Neural progenitor cell (in vitro differentiated cells): ENCODE data around the gene GINS3. TPM values are rescaled to one million over a fixed set of nuclear protein-coding genes. Genes with fewer than 3 reads are reported as not detected.

Experiments used
- DNase-seq: peaks from one replicate; pipeline ENCODE4 v3.0.0-alpha.2; 2016; ENCODE audit warnings: low spot score
- H2AFZ ChIP-seq: fragments of 200-600 bp; sonication (generic); replicated peaks from 2 replicates; pipeline ENCODE4 v1.6.1; 2016; ENCODE audit warnings: antibody characterized with exemption
- H3F3A ChIP-seq: fragments of 200-600 bp; sonication (generic); 2 replicates; pipeline ENCODE4 v1.6.1; 2016; ENCODE audit warnings: antibody characterized with exemption, low read depth
- H3K27ac ChIP-seq: fragments of 200-600 bp; sonication (generic); 2 replicates; pipeline ENCODE4 v1.5.1; 2016; ENCODE audit warnings: mild to moderate bottlenecking
- H3K27me3 ChIP-seq: fragments of 200-600 bp; sonication (generic); 2 replicates; pipeline ENCODE4 v1.6.1; 2016; ENCODE audit warnings: mild to moderate bottlenecking, moderate library complexity
- H3K36me3 ChIP-seq: fragments of 200-600 bp; sonication (generic); 2 replicates; pipeline ENCODE4 v1.5.1; 2016
- H3K4me1 ChIP-seq: fragments of 200-600 bp; sonication (generic); 2 replicates; pipeline ENCODE4 v1.6.1; 2016; ENCODE audit warnings: mixed run types
- H3K4me2 ChIP-seq: fragments of 200-600 bp; sonication (generic); 2 replicates; pipeline ENCODE4 v1.6.1; 2016
- H3K4me3 ChIP-seq: fragments of 200-600 bp; sonication (generic); 2 replicates; pipeline ENCODE4 v1.5.1; 2016
- H3K79me2 ChIP-seq: fragments of 200-600 bp; sonication (generic); 2 replicates; pipeline ENCODE4 v1.6.1; 2016; ENCODE audit warnings: low read depth
- H3K9ac ChIP-seq: fragments of 200-600 bp; sonication (generic); 2 replicates; pipeline ENCODE4 v1.6.1; 2016
- H3K9me3 ChIP-seq: fragments of 200-600 bp; sonication (generic); 2 replicates; pipeline ENCODE4 v1.5.1; 2016; ENCODE audit warnings: low read depth
- H4K20me1 ChIP-seq: fragments of 200-600 bp; sonication (generic); 2 replicates; pipeline ENCODE4 v1.6.1; 2016; ENCODE audit warnings: low read depth
- H3K27ac Mint-ChIP-seq: 3 replicates; pipeline ENCODE4 v1.8.0; 2021; ENCODE audit warnings: mixed read lengths
- H3K27me3 Mint-ChIP-seq: 2 replicates; pipeline ENCODE4 v1.8.0; 2022; ENCODE audit warnings: low read depth, mild to moderate bottlenecking, inconsistent platforms, moderate library complexity, mixed read lengths; ENCODE audit not compliant: insufficient read depth
- H3K36me3 Mint-ChIP-seq: 3 replicates; pipeline ENCODE4 v1.8.0; 2021; ENCODE audit warnings: mixed read lengths
- H3K4me1 Mint-ChIP-seq: 3 replicates; pipeline ENCODE4 v1.8.0; 2021; ENCODE audit warnings: mixed read lengths
- H3K4me3 Mint-ChIP-seq: 3 replicates; pipeline ENCODE4 v1.8.0; 2021; ENCODE audit warnings: mild to moderate bottlenecking, moderate library complexity, mixed read lengths
- H3K9me3 Mint-ChIP-seq: 3 replicates; pipeline ENCODE4 v1.8.0; 2020; ENCODE audit warnings: mixed read lengths
- EZH2 ChIP-seq: fragments of 200-600 bp; sonication (generic); IDR thresholded peaks from 2 replicates; pipeline ENCODE4 v1.6.1; 2017; ENCODE audit warnings: antibody characterized with exemption, mild to moderate bottlenecking, moderate library complexity
- EZH2phosphoT487 ChIP-seq: fragments of 200-600 bp; sonication (generic); IDR thresholded peaks from 2 replicates; pipeline ENCODE4 v1.6.1; 2017; ENCODE audit warnings: antibody characterized with exemption
- total RNA-seq: library from RNA; depleted of rRNA; stranded (reverse); fragments of >200 nt; gene quantifications from 2 replicates; pipeline ENCODE4 v1.2.3, GENCODE V29; 2015; ENCODE audit warnings: low replicate concordance
- TF ChIP-seq, protein P1 (sequence below): fragments of 200-600 bp; sonication (generic); IDR thresholded peaks from 2 replicates; pipeline ENCODE4 v1.5.1; 2017; ENCODE audit warnings: antibody characterized with exemption, mild to moderate bottlenecking

Gene GINS3
- total RNA-seq, 1 donor from 2014 or later = 13.4 TPM

DNA sequence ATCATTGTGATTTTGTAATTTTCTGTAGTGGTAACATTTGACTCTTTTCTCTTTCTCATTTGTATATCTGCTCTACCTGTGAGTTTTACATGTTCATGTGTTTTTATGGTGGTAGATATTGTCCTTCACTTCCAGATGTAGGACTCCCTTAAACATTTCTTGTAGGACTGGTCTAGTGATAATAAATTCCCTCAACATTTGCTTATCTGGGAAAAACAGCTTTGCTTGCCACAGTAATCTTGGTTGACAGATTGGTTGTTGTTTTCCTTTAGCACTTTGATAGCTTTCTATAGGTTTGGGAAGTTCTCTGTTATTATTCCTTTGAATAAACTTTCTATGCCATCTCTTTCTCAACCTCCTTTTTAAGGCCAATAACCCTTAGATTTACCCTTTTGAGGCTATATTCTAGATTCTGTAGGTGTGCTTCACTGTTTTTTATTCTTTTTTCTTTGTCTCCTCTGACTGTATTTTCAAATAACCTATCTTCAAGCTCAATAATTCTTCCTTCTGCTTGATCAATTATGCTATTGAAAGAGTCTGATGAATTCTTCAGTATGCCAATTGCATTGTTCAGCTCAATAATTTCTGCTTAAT, 32.1 kb upstream of the GINS3 start:
- H3K27ac ChIP-seq = no peak overlapping the region
- no peak overlapping the region for H3K4me2 ChIP-seq
- no peak for DNase-seq
- no peak overlapping the region for H3K4me3 ChIP-seq
- H3K4me1 ChIP-seq = no peaks in the 10 kb centered on the region
- H3K9me3 Mint-ChIP-seq = peaks cover 22% of the 10 kb centered on the region
- no peak overlapping the region for H3K4me3 Mint-ChIP-seq
- H3K36me3 Mint-ChIP-seq = no peaks in the 10 kb centered on the region
- H3K9me3 ChIP-seq = no peaks in the 10 kb centered on the region
- H4K20me1 ChIP-seq = no peaks in the 10 kb centered on the region
- no peaks in the 10 kb centered on the region for H3K27me3 Mint-ChIP-seq
- no peak overlapping the region for H2AFZ ChIP-seq
- H3K9ac ChIP-seq = no peak overlapping the region
- TF ChIP-seq EZH2 (no peak), EZH2phosphoT487 (no peak)
- TF ChIP-seq, protein P1, sequence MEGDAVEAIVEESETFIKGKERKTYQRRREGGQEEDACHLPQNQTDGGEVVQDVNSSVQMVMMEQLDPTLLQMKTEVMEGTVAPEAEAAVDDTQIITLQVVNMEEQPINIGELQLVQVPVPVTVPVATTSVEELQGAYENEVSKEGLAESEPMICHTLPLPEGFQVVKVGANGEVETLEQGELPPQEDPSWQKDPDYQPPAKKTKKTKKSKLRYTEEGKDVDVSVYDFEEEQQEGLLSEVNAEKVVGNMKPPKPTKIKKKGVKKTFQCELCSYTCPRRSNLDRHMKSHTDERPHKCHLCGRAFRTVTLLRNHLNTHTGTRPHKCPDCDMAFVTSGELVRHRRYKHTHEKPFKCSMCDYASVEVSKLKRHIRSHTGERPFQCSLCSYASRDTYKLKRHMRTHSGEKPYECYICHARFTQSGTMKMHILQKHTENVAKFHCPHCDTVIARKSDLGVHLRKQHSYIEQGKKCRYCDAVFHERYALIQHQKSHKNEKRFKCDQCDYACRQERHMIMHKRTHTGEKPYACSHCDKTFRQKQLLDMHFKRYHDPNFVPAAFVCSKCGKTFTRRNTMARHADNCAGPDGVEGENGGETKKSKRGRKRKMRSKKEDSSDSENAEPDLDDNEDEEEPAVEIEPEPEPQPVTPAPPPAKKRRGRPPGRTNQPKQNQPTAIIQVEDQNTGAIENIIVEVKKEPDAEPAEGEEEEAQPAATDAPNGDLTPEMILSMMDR = no peak
- no peaks in the 10 kb centered on the region for H3K4me1 Mint-ChIP-seq
- no peaks in the 10 kb centered on the region for H3F3A ChIP-seq
- H3K36me3 ChIP-seq = no peaks in the 10 kb centered on the region
- H3K27me3 ChIP-seq = no peaks in the 10 kb centered on the region
- no peaks in the 10 kb centered on the region for H3K79me2 ChIP-seq
- H3K27ac Mint-ChIP-seq = no peak overlapping the region

DNA sequence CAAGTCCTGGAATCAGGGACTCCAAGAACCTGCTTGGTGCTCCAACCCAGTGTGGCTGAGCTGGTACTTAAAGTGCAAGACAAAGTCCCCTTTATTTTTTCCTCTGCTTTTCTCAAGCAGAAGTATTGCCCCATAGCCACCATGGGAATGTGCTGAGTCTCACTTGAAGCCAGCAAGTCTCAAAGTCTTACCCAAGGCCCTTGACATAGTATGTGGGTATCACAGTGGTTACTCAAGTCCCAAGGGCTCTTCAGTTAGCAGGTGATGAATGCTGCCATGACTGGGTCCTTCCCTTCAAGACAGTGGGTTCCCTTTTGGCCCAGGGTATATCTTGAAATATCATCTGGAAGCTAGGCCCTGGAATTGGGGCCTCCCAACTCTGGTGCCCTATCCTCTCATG, 30.5 kb upstream of the GINS3 start:
- Mint-ChIP-seq H3K9me3 (peaks cover 20% of the 10 kb centered on the region), H3K27ac (no peak overlapping the region), H3K4me3 (no peak overlapping the region), H3K27me3 (no peaks in the 10 kb centered on the region), H3K4me1 (no peaks in the 10 kb centered on the region), H3K36me3 (no peaks in the 10 kb centered on the region)
- DNase-seq = no peak
- Histone ChIP-seq H3K4me3 (no peak overlapping the region), H3K9ac (no peak overlapping the region), H3K79me2 (no peaks in the 10 kb centered on the region), H4K20me1 (no peaks in the 10 kb centered on the region), H3K27me3 (no peaks in the 10 kb centered on the region), H3K36me3 (no peaks in the 10 kb centered on the region), H2AFZ (no peak overlapping the region), H3F3A (no peaks in the 10 kb centered on the region), H3K27ac (no peak overlapping the region), H3K4me1 (no peaks in the 10 kb centered on the region), H3K4me2 (no peak overlapping the region), H3K9me3 (no peaks in the 10 kb centered on the region)
- no peak for TF ChIP-seq EZH2phosphoT487

DNA sequence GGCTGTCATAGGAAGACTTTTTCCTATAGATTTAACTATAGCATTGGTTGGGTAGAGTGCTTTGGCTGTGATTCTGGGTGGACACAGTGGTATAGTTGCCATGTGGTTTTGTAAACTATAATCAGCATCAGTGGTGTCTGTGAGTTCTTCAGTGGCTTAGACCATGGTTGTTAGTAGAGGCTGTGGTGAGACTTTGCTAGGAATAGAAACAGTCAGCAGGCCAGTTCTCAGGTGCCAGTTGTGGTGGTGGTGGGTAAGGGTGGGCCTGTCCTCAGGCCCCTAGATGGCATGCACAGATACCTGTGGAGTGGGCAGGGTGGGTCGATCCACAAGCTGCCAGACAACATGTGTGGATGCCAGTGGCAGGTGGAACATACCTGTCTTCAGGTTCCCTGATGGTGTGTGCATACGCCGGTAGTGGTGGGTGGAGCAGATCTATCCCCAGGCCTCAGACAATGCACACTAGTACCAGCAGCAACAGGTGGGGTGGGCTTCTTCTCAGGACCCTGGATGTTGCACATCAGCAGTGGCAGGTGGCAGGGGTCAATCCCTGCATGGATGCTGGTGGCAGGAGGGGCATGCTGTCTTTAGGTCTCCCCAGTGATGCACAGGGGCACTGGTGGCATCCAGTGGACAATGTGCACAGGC, 28.4 kb upstream of the GINS3 start:
- no peak overlapping the region for H3K27ac ChIP-seq
- H3F3A ChIP-seq = no peaks in the 10 kb centered on the region
- H3K4me3 ChIP-seq = no peak overlapping the region
- Mint-ChIP-seq H3K36me3 (no peaks in the 10 kb centered on the region), H3K27me3 (peaks cover 2% of the 10 kb centered on the region), H3K27ac (no peak overlapping the region), H3K4me1 (no peaks in the 10 kb centered on the region), H3K4me3 (no peak overlapping the region), H3K9me3 (peaks cover 18% of the 10 kb centered on the region)
- no peak overlapping the region for H2AFZ ChIP-seq
- no peaks in the 10 kb centered on the region for H3K36me3 ChIP-seq
- DNase-seq = no peak
- no peaks in the 10 kb centered on the region for H3K27me3 ChIP-seq
- H3K79me2 ChIP-seq = no peaks in the 10 kb centered on the region
- no peak for TF ChIP-seq EZH2
- no peak for TF ChIP-seq EZH2phosphoT487
- TF ChIP-seq, protein P1 = no peak
- no peaks in the 10 kb centered on the region for H3K9me3 ChIP-seq
- no peak overlapping the region for H3K9ac ChIP-seq
- no peaks in the 10 kb centered on the region for H3K4me1 ChIP-seq
- H4K20me1 ChIP-seq = no peaks in the 10 kb centered on the region
- H3K4me2 ChIP-seq = no peak overlapping the region

DNA sequence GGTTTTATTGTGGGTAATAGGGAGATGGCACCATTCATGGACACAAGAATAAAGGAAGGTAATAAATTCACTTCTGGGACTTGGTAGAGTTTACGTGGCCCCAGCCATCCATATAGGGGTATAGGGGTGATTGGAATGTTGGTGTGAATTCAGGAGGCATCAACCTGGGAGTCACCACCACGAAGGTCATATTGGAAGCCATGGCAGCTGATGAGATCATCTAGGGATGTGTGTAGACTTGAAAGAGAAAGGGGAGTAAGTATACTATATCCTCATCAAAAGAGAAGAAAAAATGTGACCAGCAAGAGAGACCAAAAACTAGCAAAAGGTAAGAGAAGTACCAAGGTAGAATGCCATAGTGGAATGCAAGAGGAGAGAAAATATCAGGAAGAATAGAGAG, 26.6 kb upstream of the GINS3 start:
- Histone ChIP-seq H2AFZ (no peak overlapping the region), H3K4me2 (no peak overlapping the region), H3K9me3 (no peaks in the 10 kb centered on the region), H3K4me1 (peaks cover 17% of the 10 kb centered on the region), H3K36me3 (no peaks in the 10 kb centered on the region), H3F3A (peaks cover 2% of the 10 kb centered on the region), H3K27me3 (no peaks in the 10 kb centered on the region), H3K4me3 (no peak overlapping the region), H4K20me1 (no peaks in the 10 kb centered on the region), H3K79me2 (no peaks in the 10 kb centered on the region), H3K9ac (no peak overlapping the region), H3K27ac (no peak overlapping the region)
- H3K27ac Mint-ChIP-seq = no peak overlapping the region
- H3K4me3 Mint-ChIP-seq = no peak overlapping the region
- peaks cover 5% of the 10 kb centered on the region for H3K27me3 Mint-ChIP-seq
- DNase-seq = no peak
- H3K36me3 Mint-ChIP-seq = no peaks in the 10 kb centered on the region
- H3K9me3 Mint-ChIP-seq = peaks cover 8% of the 10 kb centered on the region
- no peak for TF ChIP-seq EZH2phosphoT487
- no peak for TF ChIP-seq EZH2
- TF ChIP-seq, protein P1 = no peak
- H3K4me1 Mint-ChIP-seq = no peaks in the 10 kb centered on the region
